G401.6 (cell line): ENCODE measurements around the gene RNF166.

ENCODE experiments used
- FAIRE-seq: peaks from 2 replicates; lab custom pipeline; 2012; peaks lifted over from hg19 to GRCh38; lab: Jason Lieb, UNC

Gene RNF166

GRCh38 chr16:88705801-88706228 lies 393 bp downstream of the RNF166 start:
- FAIRE-seq, result no peak

GRCh38 chr16:88705076-88705684 lies 1.0 kb downstream of the RNF166 start:
- no peak for FAIRE-seq

GRCh38 chr16:88703486-88704309 lies 2.5 kb downstream of the RNF166 start:
- no peak for FAIRE-seq

- no peak for FAIRE-seq
Observed at GRCh38 chr16:88702371-88703210, 3.6 kb downstream of the RNF166 start.

- no peak for FAIRE-seq
Observed at GRCh38 chr16:88701581-88702370, 4.4 kb downstream of the RNF166 start.

- no peak for FAIRE-seq
Observed at GRCh38 chr16:88700636-88701482, 5.3 kb downstream of the RNF166 start.

- FAIRE-seq, result no peak
Observed at GRCh38 chr16:88700322-88700635, 5.9 kb downstream of the RNF166 start.

- FAIRE-seq, result no peak
Observed at GRCh38 chr16:88699180-88699579, 7.0 kb downstream of the RNF166 start.

GRCh38 chr16:88698646-88699045 lies 7.6 kb downstream of the RNF166 start:
- no peak for FAIRE-seq

- FAIRE-seq, result no peak
Observed at GRCh38 chr16:88697831-88698615, 8.2 kb downstream of the RNF166 start.

GRCh38 chr16:88697116-88697830 lies 8.9 kb downstream of the RNF166 start:
- FAIRE-seq, result no peak

GRCh38 chr16:88696441-88696840 lies 9.8 kb downstream of the RNF166 start:
- FAIRE-seq, result no peak

- no peak for FAIRE-seq
Observed at GRCh38 chr16:88695753-88696152, 10.5 kb downstream of the RNF166 start.

GRCh38 chr16:88695218-88695617 lies 11.0 kb downstream of the RNF166 start:
- no peak for FAIRE-seq

- no peak for FAIRE-seq
Observed at GRCh38 chr16:88694221-88695087, 11.8 kb downstream of the RNF166 start.

- FAIRE-seq, result no peak
Observed at GRCh38 chr16:88693420-88694177, 12.6 kb downstream of the RNF166 start.

- FAIRE-seq, result no peak
Observed at GRCh38 chr16:88692861-88693260, 13.3 kb downstream of the RNF166 start.

GRCh38 chr16:88691924-88692560 lies 14.2 kb downstream of the RNF166 start:
- FAIRE-seq, result no peak
